GM19240 (cell line): ENCODE results near the gene FAM199X.
"Not testable (repeated sequence)": the region's sequence is repeated elsewhere in the genome, so short reads cannot be mapped to it uniquely, and the experiment has no call there.

Experiments
- DNase-seq: peaks from one replicate; pipeline ENCODE4 v3.0.0; 2011; ENCODE audit warnings: low spot score; ENCODE audit not compliant: insufficient read length

The FAM199X gene

GRCh38 chrX:104189837-104190236 lies 23.6 kb downstream of the FAM199X start:
- no peak for DNase-seq

- no peak for DNase-seq
Observed at GRCh38 chrX:104193485-104193884, 27.2 kb downstream of the FAM199X start.

GRCh38 chrX:104195013-104195412 lies 28.8 kb downstream of the FAM199X start:
- DNase-seq, result no peak

GRCh38 chrX:104195489-104196084 lies 29.3 kb downstream of the FAM199X start:
- peak; percentile 2 for DNase-seq

GRCh38 chrX:104205548-104205947 lies 39.3 kb downstream of the FAM199X start:
- DNase-seq, result no peak

GRCh38 chrX:104211187-104211586 lies 44.9 kb downstream of the FAM199X start:
- DNase-seq, result no peak

GRCh38 chrX:104230060-104230459 lies 63.8 kb downstream of the FAM199X start:
- not testable (repeated sequence) for DNase-seq
